HFFc6 (cell line): ENCODE measurements around the gene OR2C1. TPM values are rescaled to one million over a fixed set of nuclear protein-coding genes. Genes with fewer than 3 reads are reported as not detected.

Source experiments
- DNase-seq: peaks from one replicate; pipeline ENCODE4 v3.0.0-alpha.2; 2018
- H3K27ac Mint-ChIP-seq: 2 replicates; pipeline ENCODE4 v1.8.0; 2020; ENCODE audit warnings: mild to moderate bottlenecking, mixed read lengths
- H3K27me3 Mint-ChIP-seq: 2 replicates; pipeline ENCODE4 v1.8.0; 2021; ENCODE audit warnings: mild to moderate bottlenecking, moderate library complexity, mixed read lengths; ENCODE audit not compliant: insufficient read depth
- H3K36me3 Mint-ChIP-seq: 2 replicates; pipeline ENCODE4 v1.8.0; 2021; ENCODE audit warnings: low read depth, mixed read lengths
- H3K4me1 Mint-ChIP-seq: 2 replicates; pipeline ENCODE4 v1.8.0; 2020; ENCODE audit warnings: low read depth, mixed read lengths
- H3K4me3 Mint-ChIP-seq: 2 replicates; pipeline ENCODE4 v1.8.0; 2020; ENCODE audit warnings: mild to moderate bottlenecking, moderate library complexity, mixed read lengths
- H3K9me3 Mint-ChIP-seq: 2 replicates; pipeline ENCODE4 v1.8.0; 2020; ENCODE audit warnings: mild to moderate bottlenecking, mixed read lengths
- total RNA-seq, 6 experiments: library from RNA; stranded (reverse); fragmentation: NEBNext Ultra II Directional; extraction: Animal tissue kit (Norgen Biotek cat#: 25700); gene quantifications; 2 replicates in 1 of 6; 3 replicates in 5 of 6; pipeline ENCODE4 v1.2.3, GENCODE V29; 2021
- TF ChIP-seq, protein P1 (sequence below): fragments of 200-600 bp; sonication (generic); IDR thresholded peaks from 2 replicates; pipeline ENCODE4 v1.5.0; 2021; ENCODE audit warnings: antibody characterized with exemption, mild to moderate bottlenecking

Gene OR2C1
- total RNA-seq, 6 experiments from 2014 or later = not detected

DNA sequence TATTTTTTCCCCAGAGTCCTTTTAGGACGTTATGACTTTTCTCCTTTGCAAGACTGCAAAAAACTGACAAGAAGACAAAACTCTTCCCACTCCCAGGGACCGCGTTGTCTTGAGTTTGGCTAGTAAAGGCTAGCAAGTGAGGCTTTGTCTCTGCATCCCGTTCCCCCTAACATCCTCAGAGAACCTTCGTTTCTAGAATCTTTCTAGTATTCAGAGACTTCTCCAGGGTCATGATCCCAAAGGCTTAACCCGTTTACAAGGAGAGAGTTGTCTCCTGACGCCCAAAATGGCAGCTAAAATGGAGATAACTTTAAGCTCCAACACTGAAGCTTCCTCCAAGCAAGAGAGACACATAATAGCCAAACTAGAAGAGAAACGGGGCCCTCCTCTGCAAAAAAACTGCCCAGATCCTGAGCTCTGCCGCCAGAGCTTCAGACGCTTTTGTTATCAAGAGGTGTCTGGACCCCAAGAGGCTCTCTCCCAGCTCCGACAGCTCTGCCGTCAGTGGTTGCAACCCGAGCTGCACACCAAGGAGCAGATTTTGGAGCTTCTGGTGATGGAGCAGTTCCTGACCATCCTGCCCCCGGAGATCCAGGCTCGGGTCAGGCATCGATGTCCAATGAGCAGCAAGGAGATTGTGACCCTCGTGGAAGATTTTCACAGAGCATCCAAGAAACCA lies 46.2 kb downstream of the OR2C1 start:
- Mint-ChIP-seq H3K4me1 (peaks cover 9% of the 10 kb centered on the region), H3K27me3 (no peaks in the 10 kb centered on the region), H3K4me3 (peak overlapping the region; percentile 91), H3K36me3 (peaks cover 61% of the 10 kb centered on the region), H3K27ac (peak overlapping the region; percentile 81), H3K9me3 (peaks cover 44% of the 10 kb centered on the region)
- TF ChIP-seq, protein P1, sequence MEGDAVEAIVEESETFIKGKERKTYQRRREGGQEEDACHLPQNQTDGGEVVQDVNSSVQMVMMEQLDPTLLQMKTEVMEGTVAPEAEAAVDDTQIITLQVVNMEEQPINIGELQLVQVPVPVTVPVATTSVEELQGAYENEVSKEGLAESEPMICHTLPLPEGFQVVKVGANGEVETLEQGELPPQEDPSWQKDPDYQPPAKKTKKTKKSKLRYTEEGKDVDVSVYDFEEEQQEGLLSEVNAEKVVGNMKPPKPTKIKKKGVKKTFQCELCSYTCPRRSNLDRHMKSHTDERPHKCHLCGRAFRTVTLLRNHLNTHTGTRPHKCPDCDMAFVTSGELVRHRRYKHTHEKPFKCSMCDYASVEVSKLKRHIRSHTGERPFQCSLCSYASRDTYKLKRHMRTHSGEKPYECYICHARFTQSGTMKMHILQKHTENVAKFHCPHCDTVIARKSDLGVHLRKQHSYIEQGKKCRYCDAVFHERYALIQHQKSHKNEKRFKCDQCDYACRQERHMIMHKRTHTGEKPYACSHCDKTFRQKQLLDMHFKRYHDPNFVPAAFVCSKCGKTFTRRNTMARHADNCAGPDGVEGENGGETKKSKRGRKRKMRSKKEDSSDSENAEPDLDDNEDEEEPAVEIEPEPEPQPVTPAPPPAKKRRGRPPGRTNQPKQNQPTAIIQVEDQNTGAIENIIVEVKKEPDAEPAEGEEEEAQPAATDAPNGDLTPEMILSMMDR = no peak
- DNase-seq = peak; percentile 3

Other genes with a start within 250 kb of the OR2C1 start
- 10 to 100 TPM in 2 of 6 experiments, 1 to 10 TPM in 4; 7.6 to 10.2 (median 9.5) TPM for gene ZNF205, start 243.3 kb upstream of the OR2C1 start, total RNA-seq
- 1 to 10 TPM; 5.9 to 7.3 (median 6.9) TPM for gene ZNF213, start 220.9 kb upstream of the OR2C1 start, total RNA-seq
- gene OR1F1, start 167.7 kb upstream of the OR2C1 start, total RNA-seq = not detected
- gene ZNF200, start 120.7 kb upstream of the OR2C1 start, total RNA-seq = 1 to 10 TPM; 5.1 to 6.3 (median 5.7) TPM
- gene MEFV, start 99.3 kb upstream of the OR2C1 start, total RNA-seq = under 1 TPM in 1 of 6 experiments, not detected in 5; 0.09 TPM
- 10 to 100 TPM; 19.7 to 24.5 (median 20.8) TPM for gene ZNF263, start 72.4 kb upstream of the OR2C1 start, total RNA-seq
- gene TIGD7, start 50.5 kb upstream of the OR2C1 start, total RNA-seq = 1 to 10 TPM; 2.9 to 4.2 (median 3.5) TPM
- gene ZNF75A, start 50.4 kb upstream of the OR2C1 start, total RNA-seq = 10 to 100 TPM; 12.7 to 16.6 (median 14.4) TPM
- 10 to 100 TPM in 3 of 6 experiments, 1 to 10 TPM in 3; 8.3 to 11.1 (median 10.3) TPM for gene ZSCAN32, start 45.1 kb downstream of the OR2C1 start, total RNA-seq
- gene ZNF174, start 45.3 kb downstream of the OR2C1 start, total RNA-seq = 10 to 100 TPM in 3 of 6 experiments, 1 to 10 TPM in 3; 8.6 to 10.7 (median 10.1) TPM
- gene ZNF597, start 87.6 kb downstream of the OR2C1 start, total RNA-seq = 1 to 10 TPM; 1.6 to 2.3 (median 1.8) TPM
- 10 to 100 TPM; 30.7 to 44.6 (median 34.6) TPM for gene NAA60, start 87.8 kb downstream of the OR2C1 start, total RNA-seq
- not detected for gene C16orf90, start 139.6 kb downstream of the OR2C1 start, total RNA-seq
- 10 to 100 TPM; 22.8 to 28.5 (median 25.8) TPM for gene CLUAP1, start 145.1 kb downstream of the OR2C1 start, total RNA-seq
- gene NLRC3, start 221.5 kb downstream of the OR2C1 start, total RNA-seq = not detected